Loucy (cell line): Measurements from ENCODE around the gene NEUROD2.

ENCODE experiments used
- EZH2phosphoT487 ChIP-seq: fragments of 200-600 bp; IDR thresholded peaks from 2 replicates; pipeline ENCODE4 v1.6.1; 2018; ENCODE audit warnings: antibody characterized with exemption, mild to moderate bottlenecking, moderate library complexity, borderline replicate concordance
- TF ChIP-seq, protein P1 (sequence below): fragments of 200-600 bp; sonication (generic); conservative IDR thresholded peaks from 2 replicates; pipeline ENCODE4 v1.5.1; 2014; ENCODE audit warnings: mild to moderate bottlenecking, antibody characterized with exemption, low read length

DNA sequence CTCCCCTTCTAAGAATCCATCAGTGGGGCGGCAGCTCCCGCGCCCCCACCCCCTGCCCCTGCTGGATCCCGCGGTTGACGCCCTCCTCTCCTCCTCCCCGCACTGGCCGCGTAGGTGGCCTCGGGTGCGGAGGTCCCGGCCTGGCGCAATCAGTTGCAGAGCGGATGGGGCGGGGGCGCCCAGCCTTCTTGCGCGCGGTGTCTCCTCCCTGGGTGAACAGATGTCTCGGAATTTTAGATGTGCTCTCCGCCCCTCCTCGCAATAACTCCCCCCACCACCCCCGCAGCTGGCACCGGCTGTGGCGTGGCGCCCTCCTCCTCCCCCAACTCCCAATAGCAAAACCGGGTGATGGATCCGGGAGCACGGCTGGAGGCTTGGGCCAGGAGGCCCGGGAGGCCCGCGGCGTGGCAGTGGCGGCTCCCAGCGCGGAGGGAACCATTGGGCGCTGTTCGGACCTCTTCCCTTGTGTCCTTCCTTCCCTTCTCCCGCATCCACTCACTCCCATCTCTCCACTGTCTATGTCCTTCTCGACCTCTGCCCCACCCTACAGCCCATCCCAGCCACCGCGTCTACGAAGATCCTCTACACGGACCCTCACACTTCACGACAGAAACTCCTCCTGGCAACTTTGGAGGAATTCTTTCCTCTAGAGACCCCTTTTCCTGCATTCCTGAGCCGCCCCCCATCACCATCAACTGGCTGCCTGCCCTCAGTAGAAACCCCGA, 11.0 kb downstream of the NEUROD2 start:
- TF ChIP-seq, protein P1, sequence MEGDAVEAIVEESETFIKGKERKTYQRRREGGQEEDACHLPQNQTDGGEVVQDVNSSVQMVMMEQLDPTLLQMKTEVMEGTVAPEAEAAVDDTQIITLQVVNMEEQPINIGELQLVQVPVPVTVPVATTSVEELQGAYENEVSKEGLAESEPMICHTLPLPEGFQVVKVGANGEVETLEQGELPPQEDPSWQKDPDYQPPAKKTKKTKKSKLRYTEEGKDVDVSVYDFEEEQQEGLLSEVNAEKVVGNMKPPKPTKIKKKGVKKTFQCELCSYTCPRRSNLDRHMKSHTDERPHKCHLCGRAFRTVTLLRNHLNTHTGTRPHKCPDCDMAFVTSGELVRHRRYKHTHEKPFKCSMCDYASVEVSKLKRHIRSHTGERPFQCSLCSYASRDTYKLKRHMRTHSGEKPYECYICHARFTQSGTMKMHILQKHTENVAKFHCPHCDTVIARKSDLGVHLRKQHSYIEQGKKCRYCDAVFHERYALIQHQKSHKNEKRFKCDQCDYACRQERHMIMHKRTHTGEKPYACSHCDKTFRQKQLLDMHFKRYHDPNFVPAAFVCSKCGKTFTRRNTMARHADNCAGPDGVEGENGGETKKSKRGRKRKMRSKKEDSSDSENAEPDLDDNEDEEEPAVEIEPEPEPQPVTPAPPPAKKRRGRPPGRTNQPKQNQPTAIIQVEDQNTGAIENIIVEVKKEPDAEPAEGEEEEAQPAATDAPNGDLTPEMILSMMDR, result no peak
- no peak for TF ChIP-seq EZH2phosphoT487
